Smooth muscle cell (in vitro differentiated cells): Measurements from ENCODE around the gene BCL11A. TPM values are rescaled to one million over a fixed set of nuclear protein-coding genes. Genes with fewer than 3 reads are reported as not detected.

Experiments
- DNase-seq: peaks from one replicate; lab custom pipeline; 2025; ENCODE audit not compliant: unreplicated experiment; lab: John Stamatoyannopoulos, UW
- H2AFZ ChIP-seq: fragments of 200-600 bp; sonication (generic); 2 replicates; pipeline ENCODE4 v1.6.0; 2016; ENCODE audit warnings: antibody characterized with exemption, low read depth, mild to moderate bottlenecking
- H3F3A ChIP-seq: fragments of 200-600 bp; sonication (generic); 2 replicates; pipeline ENCODE4 v1.6.0; 2017; ENCODE audit warnings: antibody characterized with exemption, low read depth
- H3K27ac ChIP-seq: fragments of 200-600 bp; sonication (generic); 2 replicates; pipeline ENCODE4 v1.5.1; 2016; ENCODE audit warnings: low read depth, mild to moderate bottlenecking
- H3K27me3 ChIP-seq: fragments of 200-600 bp; sonication (generic); 2 replicates; pipeline ENCODE4 v1.6.1; 2016; ENCODE audit warnings: low read depth, mild to moderate bottlenecking
- H3K36me3 ChIP-seq: fragments of 200-600 bp; sonication (generic); 2 replicates; pipeline ENCODE4 v1.5.1; 2016; ENCODE audit warnings: low read depth
- H3K4me1 ChIP-seq: fragments of 200-600 bp; sonication (generic); 2 replicates; pipeline ENCODE4 v1.5.1; 2016; ENCODE audit warnings: low read depth
- H3K4me2 ChIP-seq: fragments of 200-600 bp; sonication (generic); 2 replicates; pipeline ENCODE4 v1.6.0; 2016; ENCODE audit warnings: mild to moderate bottlenecking
- H3K4me3 ChIP-seq: fragments of 200-600 bp; sonication (generic); 2 replicates; pipeline ENCODE4 v1.5.1; 2016; ENCODE audit warnings: mild to moderate bottlenecking
- H3K79me2 ChIP-seq: fragments of 200-600 bp; sonication (generic); 2 replicates; pipeline ENCODE4 v1.6.0; 2016; ENCODE audit warnings: low read depth, mild to moderate bottlenecking
- H3K9ac ChIP-seq: fragments of 200-600 bp; sonication (generic); 2 replicates; pipeline ENCODE4 v1.6.0; 2016; ENCODE audit warnings: low read depth
- H3K9me3 ChIP-seq: fragments of 200-600 bp; sonication (generic); replicated peaks from 2 replicates; pipeline ENCODE4 v1.5.1; 2016; ENCODE audit warnings: low read depth
- H4K20me1 ChIP-seq: fragments of 200-600 bp; sonication (generic); 2 replicates; pipeline ENCODE4 v1.6.0; 2016; ENCODE audit warnings: low read depth
- CTCF ChIP-seq: fragments of 200-600 bp; sonication (generic); IDR thresholded peaks from 2 replicates; pipeline ENCODE4 v1.5.1; 2017; ENCODE audit warnings: borderline replicate concordance, mild to moderate bottlenecking, antibody characterized with exemption; ENCODE audit not compliant: insufficient read depth, poor library complexity, severe bottlenecking
- WGBS: methylation state at CpG from one replicate; pipeline ENCODE4 v1.1.7; 2016; ENCODE audit warnings: low lambda C conversion rate; 5-methylcytosine and 5-hydroxymethylcytosine counted together
- polyA plus RNA-seq: library from polyadenylated mRNA; unstranded; fragments of >200 nt; fragmentation: Nextera tagmentation; extraction: Ambion mirVana; gene quantifications from 2 replicates; pipeline ENCODE4 v1.2.1, GENCODE V29; 2016
- total RNA-seq: library from RNA; depleted of rRNA; stranded (reverse); fragments of >200 nt; gene quantifications from 2 replicates; pipeline ENCODE4 v1.2.3, GENCODE V29; 2014

The BCL11A gene
- total and polyA plus RNA-seq, 2 experiments from 2014 or later: 15.8 to 20.0 TPM

- H4K20me1 ChIP-seq: no peaks in the 10 kb centered on the region
- H3K36me3 ChIP-seq: no peaks in the 10 kb centered on the region
- H3K4me2 ChIP-seq: no peak overlapping the region
- no peaks in the 10 kb centered on the region for H3K4me1 ChIP-seq
- no peaks in the 10 kb centered on the region for H3F3A ChIP-seq
- WGBS: 96% methylated on average over 3 of the region's 3 CpGs
- no peaks in the 10 kb centered on the region for H3K27me3 ChIP-seq
- H3K9me3 ChIP-seq: no peaks in the 10 kb centered on the region
- no peak overlapping the region for H3K4me3 ChIP-seq
- no peak overlapping the region for H3K27ac ChIP-seq
- DNase-seq: no peak
- H2AFZ ChIP-seq: no peak overlapping the region
- no peaks in the 10 kb centered on the region for H3K79me2 ChIP-seq
- H3K9ac ChIP-seq: no peak overlapping the region
- no peak for TF ChIP-seq CTCF
These were observed 44.8 kb upstream of the BCL11A start for GRCh38 chr2:60598271-60598670.

- H2AFZ ChIP-seq: no peak overlapping the region
- no peak overlapping the region for H3K4me3 ChIP-seq
- H3K36me3 ChIP-seq: no peaks in the 10 kb centered on the region
These were observed 43.9 kb upstream of the BCL11A start for GRCh38 chr2:60597346-60597745.

DNA sequence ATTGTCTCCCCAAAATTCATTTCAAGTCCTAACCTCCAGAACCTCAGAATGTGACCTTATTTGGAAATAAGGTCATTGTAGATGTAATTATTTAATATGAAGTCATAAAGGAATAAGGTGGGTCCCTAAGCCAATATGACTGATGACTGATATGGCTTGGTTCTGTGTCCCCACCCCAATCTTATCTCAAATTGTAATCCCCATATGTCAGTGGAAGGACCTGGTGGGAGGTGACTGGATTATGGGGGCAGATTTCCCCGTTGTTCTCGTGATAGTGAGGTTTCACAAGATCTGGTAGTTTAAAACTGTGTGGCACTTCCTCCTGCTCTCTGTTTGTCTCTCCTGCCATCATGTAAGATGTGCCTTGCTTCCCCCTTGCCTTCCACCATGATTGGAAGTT is 43.0 kb upstream of the BCL11A start:
- no peak for DNase-seq
- no peak overlapping the region for H3K9ac ChIP-seq
- WGBS: 79% methylated on average over 2 of the region's 2 CpGs
- no peaks in the 10 kb centered on the region for H3K79me2 ChIP-seq
- H3K4me3 ChIP-seq: no peak overlapping the region
- H3K4me1 ChIP-seq: no peaks in the 10 kb centered on the region
- H3K9me3 ChIP-seq: no peaks in the 10 kb centered on the region
- no peak overlapping the region for H2AFZ ChIP-seq
- no peaks in the 10 kb centered on the region for H3K36me3 ChIP-seq
- TF ChIP-seq CTCF: no peak
- no peaks in the 10 kb centered on the region for H3F3A ChIP-seq
- H3K27ac ChIP-seq: no peak overlapping the region
- no peaks in the 10 kb centered on the region for H4K20me1 ChIP-seq
- no peak overlapping the region for H3K4me2 ChIP-seq
- H3K27me3 ChIP-seq: no peaks in the 10 kb centered on the region

More at GRCh38 chr2:60597346-60597745, 43.9 kb upstream of the BCL11A start:
- no peak overlapping the region for H3K4me2 ChIP-seq
- TF ChIP-seq CTCF: no peak
- DNase-seq: no peak
- 78% methylated on average over 2 of the region's 2 CpGs for WGBS
- H3K27ac ChIP-seq: no peak overlapping the region
- no peaks in the 10 kb centered on the region for H3K9me3 ChIP-seq
- H3F3A ChIP-seq: no peaks in the 10 kb centered on the region
- no peaks in the 10 kb centered on the region for H3K4me1 ChIP-seq
- H4K20me1 ChIP-seq: no peaks in the 10 kb centered on the region
- H3K9ac ChIP-seq: no peak overlapping the region
- no peaks in the 10 kb centered on the region for H3K27me3 ChIP-seq
- H3K79me2 ChIP-seq: no peaks in the 10 kb centered on the region

GRCh38 chr2:60595953-60596352 is 42.5 kb upstream of the BCL11A start:
- no peak for DNase-seq
- Histone ChIP-seq H2AFZ (no peak overlapping the region), H3K79me2 (no peaks in the 10 kb centered on the region), H3K36me3 (no peaks in the 10 kb centered on the region), H3K4me3 (no peak overlapping the region), H3K4me1 (no peaks in the 10 kb centered on the region), H3K27ac (no peak overlapping the region), H4K20me1 (no peaks in the 10 kb centered on the region), H3K27me3 (no peaks in the 10 kb centered on the region), H3K9ac (no peak overlapping the region), H3F3A (no peaks in the 10 kb centered on the region), H3K4me2 (no peak overlapping the region), H3K9me3 (no peaks in the 10 kb centered on the region)
- WGBS: 97% methylated on average over 4 of the region's 4 CpGs
- TF ChIP-seq CTCF: no peak
